OCI-LY7 (cell line): ENCODE measurements around the gene PCSK7. TPM values are rescaled to one million over a fixed set of nuclear protein-coding genes. Genes with fewer than 3 reads are reported as not detected.
A peak's percentile ranks its signal among the peaks of the same experiment; 100 is the strongest.

Source experiments
- BruUV-seq: library from RNA; stranded (reverse); fragments of 400-500 nt; replicated peaks from 2 replicates; lab custom pipeline; 2021; lab: Mats Ljungman, UMichigan
- CTCF ChIA-PET: fragments of 300-600 bp; sonication (Branson Sonifier 250); formaldehyde crosslinking; loops from one replicate; lab custom pipeline; 2022; ENCODE audit warnings: antibody characterized with exemption; ENCODE audit not compliant: unreplicated experiment; lab: Charles Lee
- POLR2A ChIA-PET: fragments of 300-600 bp; sonication (Branson Sonifier 250); formaldehyde crosslinking; loops from one replicate; lab custom pipeline; 2022; ENCODE audit warnings: antibody characterized with exemption; lab: Charles Lee
- DNase-seq: peaks from one replicate; pipeline ENCODE4 v3.0.0-alpha.2; 2015; ENCODE audit warnings: low spot score
- H2AFZ ChIP-seq: fragments of 200-600 bp; sonication (generic), shearing (Covaris generic); 2 replicates; pipeline ENCODE4 v1.6.1; 2014; ENCODE audit warnings: mild to moderate bottlenecking, antibody characterized with exemption, low read length, moderate library complexity
- H3K27ac ChIP-seq: fragments of 200-600 bp; sonication (generic); 2 replicates; pipeline ENCODE4 v1.5.1; 2014; ENCODE audit warnings: mixed run types, low read depth, mild to moderate bottlenecking, moderate library complexity, low read length, inconsistent platforms; ENCODE audit not compliant: poor library complexity, severe bottlenecking
- H3K36me3 ChIP-seq: fragments of 200-600 bp; sonication (generic); 2 replicates; pipeline ENCODE4 v1.6.1; 2014; ENCODE audit warnings: mild to moderate bottlenecking, antibody characterized with exemption, low read length, moderate library complexity, mixed read lengths; ENCODE audit not compliant: insufficient read depth
- H3K4me1 ChIP-seq: fragments of 200-600 bp; sonication (generic); 2 replicates; pipeline ENCODE4 v1.5.1; 2014; ENCODE audit warnings: mild to moderate bottlenecking, low read length; ENCODE audit not compliant: insufficient read depth, poor library complexity, severe bottlenecking
- H3K4me2 ChIP-seq: fragments of 200-600 bp; sonication (generic); 2 replicates; pipeline ENCODE4 v1.6.1; 2014; ENCODE audit warnings: mild to moderate bottlenecking, low read length
- H3K4me3 ChIP-seq: fragments of 200-600 bp; sonication (generic); 2 replicates; pipeline ENCODE4 v1.5.1; 2014; ENCODE audit warnings: mild to moderate bottlenecking, low read depth, low read length; ENCODE audit not compliant: poor library complexity, severe bottlenecking
- H3K79me2 ChIP-seq: fragments of 200-600 bp; sonication (generic); 2 replicates; pipeline ENCODE4 v1.6.1; 2016; ENCODE audit warnings: low read depth, mild to moderate bottlenecking, low read length, moderate library complexity, mixed read lengths; ENCODE audit not compliant: insufficient read depth
- H3K9me2 ChIP-seq: fragments of 200-600 bp; sonication (generic); 2 replicates; pipeline ENCODE4 v1.6.1; 2016; ENCODE audit warnings: mild to moderate bottlenecking, low read length, mixed read lengths; ENCODE audit not compliant: insufficient read depth
- H3K9me3 ChIP-seq: fragments of 200-600 bp; sonication (generic); 2 replicates; pipeline ENCODE4 v1.6.1; 2014; ENCODE audit warnings: mild to moderate bottlenecking, mixed run types, low read length, mixed read lengths
- H4K20me1 ChIP-seq: fragments of 200-600 bp; sonication (generic); 2 replicates; pipeline ENCODE4 v1.6.1; 2014; ENCODE audit warnings: mild to moderate bottlenecking, antibody characterized with exemption, low read length, moderate library complexity, mixed read lengths; ENCODE audit not compliant: insufficient read depth
- CTCF ChIP-seq: fragments of 200-600 bp; sonication (generic); conservative IDR thresholded peaks from 2 replicates; pipeline ENCODE4 v1.5.1; 2014; ENCODE audit warnings: mild to moderate bottlenecking, antibody characterized with exemption, low read length, moderate library complexity, mixed read lengths
- EZH2phosphoT487 ChIP-seq: fragments of 200-600 bp; sonication (generic); IDR thresholded peaks from 2 replicates; pipeline ENCODE4 v1.6.1; 2018; ENCODE audit warnings: low read depth, borderline replicate concordance, mild to moderate bottlenecking, mixed run types, antibody characterized with exemption, low read length, moderate library complexity, mixed read lengths
- intact Hi-C: fragments of 100-400 bp; cut with micrococcal nuclease; formaldehyde crosslinking; loops from one replicate; pipeline ENCODE4 v1.10.0; 2022; ENCODE audit not compliant: unreplicated experiment
- total RNA-seq, 2 experiments: library from RNA; depleted of rRNA in 1 of 2; stranded (reverse); fragments of >200 nt in 1 of 2; shearing (Covaris generic) in 1 of 2; gene quantifications; 2 replicates each; pipeline ENCODE4 v1.2.3, GENCODE V29; 2014 to 2022

Gene PCSK7
- total RNA-seq, 2 experiments from 2014 or later, result 44.1 to 91.2 TPM

- peaks cover 37% of the 10 kb centered on the region for H3K4me1 ChIP-seq
- H3K4me3 ChIP-seq, result no peak overlapping the region
- POLR2A ChIA-PET, result no interaction called here
- no TSS peak for BruUV-seq
- no peaks in the 10 kb centered on the region for H3K9me2 ChIP-seq
- no peaks in the 10 kb centered on the region for H3K9me3 ChIP-seq
- no peak overlapping the region; the same call in 1 of the 2 replicates for H3K4me2 ChIP-seq
- TF ChIP-seq CTCF, result no peak
- TF ChIP-seq EZH2phosphoT487, result no peak
- H3K27ac ChIP-seq, result no peak overlapping the region
- DNase-seq, result no peak
- CTCF ChIA-PET, result no interaction called here
- H3K36me3 ChIP-seq, result peaks cover 37% of the 10 kb centered on the region; the same call in 1 of the 2 replicates
- H3K79me2 ChIP-seq, result no peaks in the 10 kb centered on the region
- no peaks in the 10 kb centered on the region for H4K20me1 ChIP-seq
- no peak overlapping the region for H2AFZ ChIP-seq
- intact Hi-C loops, result no loop called here
These were observed 44.9 kb downstream of the PCSK7 start for GRCh38 chr11:117187007-117187406.

GRCh38 chr11:117186431-117186761, 45.5 kb downstream of the PCSK7 start:
- POLR2A ChIA-PET, result interaction anchor here (1.1 to 1.2 kb wide), 2 partner anchors 15 to 42 kb away, joined by 4 read pairs; partner anchors contain the start of gene PAFAH1B2
- H3K4me2 ChIP-seq, result peak overlapping the region; percentile 38
- CTCF ChIA-PET, result no interaction called here

More at GRCh38 chr11:117186431-117186761, 45.5 kb downstream of the PCSK7 start:
- Histone ChIP-seq H4K20me1 (no peaks in the 10 kb centered on the region), H3K79me2 (no peaks in the 10 kb centered on the region), H3K36me3 (peaks cover 32% of the 10 kb centered on the region; the same call in 1 of the 2 replicates), H3K9me3 (no peaks in the 10 kb centered on the region), H3K27ac (peak overlapping the region; percentile 60), H3K4me3 (no peak overlapping the region), H3K4me1 (peaks cover 37% of the 10 kb centered on the region), H2AFZ (no peak overlapping the region), H3K9me2 (no peaks in the 10 kb centered on the region)
- no peak for TF ChIP-seq EZH2phosphoT487
- no peak for TF ChIP-seq CTCF
- BruUV-seq, result no TSS peak
- no peak for DNase-seq
- intact Hi-C loops, result no loop called here
